Measurements from ENCODE around the gene TRMT61B.

Gene TRMT61B

GRCh38 chr2:28828382-28828781 lies 41.7 kb downstream of the TRMT61B start:
- TF ChIP-seq ZFP3 (CRISPR knock-in tag; IDR thresholded peaks at IDR 0.05) (no peak), PPARA (CRISPR knock-in tag; IDR thresholded peaks at IDR 0.05; ENCODE audit: borderline replicate concordance) (no peak), POU6F1 (CRISPR knock-in tag; IDR thresholded peaks at IDR 0.05; ENCODE audit: borderline replicate concordance, low read depth) (no peak), ZNF565 (CRISPR knock-in tag; conservative IDR thresholded peaks at IDR 0.05; ENCODE audit: low read depth) (no peak), ARNTL (CRISPR knock-in tag; IDR thresholded peaks at IDR 0.05; ENCODE audit: borderline replicate concordance, low read depth) (no peak), ESRRG (CRISPR knock-in tag; IDR thresholded peaks at IDR 0.05) (no peak), CSDC2 (CRISPR knock-in tag; IDR thresholded peaks at IDR 0.05) (no peak), ZNF8 (CRISPR knock-in tag; IDR thresholded peaks at IDR 0.05) (no peak), CSRNP3 (CRISPR knock-in tag; IDR thresholded peaks at IDR 0.05) (no peak), PATZ1 (CRISPR knock-in tag; IDR thresholded peaks at IDR 0.05; ENCODE audit: borderline replicate concordance) (no peak), ZFP30 (CRISPR knock-in tag; IDR thresholded peaks at IDR 0.05) (no peak), TOX (CRISPR knock-in tag; IDR thresholded peaks at IDR 0.05; ENCODE audit: borderline replicate concordance) (no peak), TCF4 (CRISPR knock-in tag; IDR thresholded peaks at IDR 0.05; ENCODE audit: borderline replicate concordance) (no peak), ZC3H10 (CRISPR knock-in tag; IDR thresholded peaks at IDR 0.05) (no peak), CREB5 (CRISPR knock-in tag; IDR thresholded peaks at IDR 0.05; ENCODE audit: low read depth) (no peak), ZNF70 (CRISPR knock-in tag; IDR thresholded peaks at IDR 0.05) (no peak), RARB (CRISPR knock-in tag; IDR thresholded peaks at IDR 0.05) (no peak)
- ATAC-seq: no peak

- ATAC-seq: no peak
Observed at GRCh38 chr2:28824870-28825269, 45.2 kb downstream of the TRMT61B start.

More at GRCh38 chr2:28824870-28825269, 45.2 kb downstream of the TRMT61B start:
- TF ChIP-seq ESRRG (CRISPR knock-in tag; IDR thresholded peaks at IDR 0.05) (no peak), CREB5 (CRISPR knock-in tag; IDR thresholded peaks at IDR 0.05; ENCODE audit: low read depth) (no peak), ZFP30 (CRISPR knock-in tag; IDR thresholded peaks at IDR 0.05) (no peak), ZNF70 (CRISPR knock-in tag; IDR thresholded peaks at IDR 0.05) (no peak), ZNF565 (CRISPR knock-in tag; conservative IDR thresholded peaks at IDR 0.05; ENCODE audit: low read depth) (no peak), ISL1 (CRISPR knock-in tag; IDR thresholded peaks at IDR 0.05) (no peak), TSHZ2 (CRISPR knock-in tag; IDR thresholded peaks at IDR 0.05) (no peak)

Measured in SK-N-SH treated with all-trans-retinoic acid at 6 μM for 48 hours (cell line).